ENCODE data around the gene HNRNPD. TPM values are rescaled to one million over a fixed set of nuclear protein-coding genes. Genes with fewer than 3 reads are reported as not detected.

Gene HNRNPD, protein sequence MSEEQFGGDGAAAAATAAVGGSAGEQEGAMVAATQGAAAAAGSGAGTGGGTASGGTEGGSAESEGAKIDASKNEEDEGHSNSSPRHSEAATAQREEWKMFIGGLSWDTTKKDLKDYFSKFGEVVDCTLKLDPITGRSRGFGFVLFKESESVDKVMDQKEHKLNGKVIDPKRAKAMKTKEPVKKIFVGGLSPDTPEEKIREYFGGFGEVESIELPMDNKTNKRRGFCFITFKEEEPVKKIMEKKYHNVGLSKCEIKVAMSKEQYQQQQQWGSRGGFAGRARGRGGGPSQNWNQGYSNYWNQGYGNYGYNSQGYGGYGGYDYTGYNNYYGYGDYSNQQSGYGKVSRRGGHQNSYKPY
- 26.0 and 27.5 TPM in 2 replicates for total RNA-seq

DNA sequence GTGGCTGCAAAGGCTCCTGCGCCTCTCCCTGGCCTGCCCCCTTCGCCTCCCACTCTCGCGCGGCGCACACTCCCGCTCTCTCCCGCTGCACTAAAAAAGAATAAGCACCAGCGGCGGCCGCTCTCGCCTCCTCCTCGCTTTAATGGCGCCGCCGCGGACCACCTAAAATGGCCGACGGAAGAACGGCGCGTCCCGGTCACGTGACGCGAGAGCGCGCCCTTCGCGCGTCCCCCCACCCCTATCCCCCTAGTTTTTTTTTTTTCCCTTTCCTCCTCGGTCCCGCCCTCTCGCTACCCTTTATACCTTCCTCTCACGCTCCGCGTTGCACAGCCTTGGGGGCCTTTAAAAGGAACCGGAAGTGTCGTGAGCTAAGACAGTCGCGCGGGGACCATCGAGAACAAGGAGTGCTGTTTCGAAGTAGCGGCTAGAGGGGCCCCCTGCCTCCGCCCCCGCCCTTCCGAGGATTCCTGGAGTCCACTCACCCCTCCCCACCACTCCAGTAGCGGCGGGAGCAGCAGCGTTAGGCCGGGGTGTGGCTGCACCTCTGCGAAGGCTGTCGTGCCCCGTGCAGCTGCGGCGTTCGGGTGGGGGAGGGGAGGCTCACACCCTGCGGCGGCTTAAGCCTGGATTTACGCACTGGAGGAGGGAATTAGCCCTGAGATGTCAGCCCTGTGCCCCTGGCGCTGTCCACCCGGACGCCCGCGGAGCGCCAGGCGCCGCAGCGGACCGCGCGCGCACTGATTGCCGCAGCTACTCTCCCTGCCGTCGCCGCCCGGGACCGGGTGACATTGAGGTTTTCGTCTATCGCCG, at the start of gene HNRNPD:
Gene HNRNPD (minus strand): TSS at position 176 of the 810 bp plus-strand sequence. CDS start 313 bp downstream, outside the sequence.

Other genes with a start within 250 kb of the HNRNPD start
- 95.5 and 120 TPM in 2 replicates for gene HNRNPDL, start 56.5 kb upstream of the HNRNPD start, total RNA-seq
- 41.1 and 55.4 TPM in 2 replicates for gene ENOPH1, start 56.6 kb upstream of the HNRNPD start, total RNA-seq
- gene TMEM150C, start 188.0 kb upstream of the HNRNPD start, total RNA-seq: 0.33 and 0.53 TPM in 2 replicates

Data from smooth muscle cell of the pulmonary artery (primary cell).